ENCODE results near the gene APC2.

The APC2 gene, protein sequence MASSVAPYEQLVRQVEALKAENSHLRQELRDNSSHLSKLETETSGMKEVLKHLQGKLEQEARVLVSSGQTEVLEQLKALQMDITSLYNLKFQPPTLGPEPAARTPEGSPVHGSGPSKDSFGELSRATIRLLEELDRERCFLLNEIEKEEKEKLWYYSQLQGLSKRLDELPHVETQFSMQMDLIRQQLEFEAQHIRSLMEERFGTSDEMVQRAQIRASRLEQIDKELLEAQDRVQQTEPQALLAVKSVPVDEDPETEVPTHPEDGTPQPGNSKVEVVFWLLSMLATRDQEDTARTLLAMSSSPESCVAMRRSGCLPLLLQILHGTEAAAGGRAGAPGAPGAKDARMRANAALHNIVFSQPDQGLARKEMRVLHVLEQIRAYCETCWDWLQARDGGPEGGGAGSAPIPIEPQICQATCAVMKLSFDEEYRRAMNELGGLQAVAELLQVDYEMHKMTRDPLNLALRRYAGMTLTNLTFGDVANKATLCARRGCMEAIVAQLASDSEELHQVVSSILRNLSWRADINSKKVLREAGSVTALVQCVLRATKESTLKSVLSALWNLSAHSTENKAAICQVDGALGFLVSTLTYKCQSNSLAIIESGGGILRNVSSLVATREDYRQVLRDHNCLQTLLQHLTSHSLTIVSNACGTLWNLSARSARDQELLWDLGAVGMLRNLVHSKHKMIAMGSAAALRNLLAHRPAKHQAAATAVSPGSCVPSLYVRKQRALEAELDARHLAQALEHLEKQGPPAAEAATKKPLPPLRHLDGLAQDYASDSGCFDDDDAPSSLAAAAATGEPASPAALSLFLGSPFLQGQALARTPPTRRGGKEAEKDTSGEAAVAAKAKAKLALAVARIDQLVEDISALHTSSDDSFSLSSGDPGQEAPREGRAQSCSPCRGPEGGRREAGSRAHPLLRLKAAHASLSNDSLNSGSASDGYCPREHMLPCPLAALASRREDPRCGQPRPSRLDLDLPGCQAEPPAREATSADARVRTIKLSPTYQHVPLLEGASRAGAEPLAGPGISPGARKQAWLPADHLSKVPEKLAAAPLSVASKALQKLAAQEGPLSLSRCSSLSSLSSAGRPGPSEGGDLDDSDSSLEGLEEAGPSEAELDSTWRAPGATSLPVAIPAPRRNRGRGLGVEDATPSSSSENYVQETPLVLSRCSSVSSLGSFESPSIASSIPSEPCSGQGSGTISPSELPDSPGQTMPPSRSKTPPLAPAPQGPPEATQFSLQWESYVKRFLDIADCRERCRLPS (N-terminal part only)

DNA sequence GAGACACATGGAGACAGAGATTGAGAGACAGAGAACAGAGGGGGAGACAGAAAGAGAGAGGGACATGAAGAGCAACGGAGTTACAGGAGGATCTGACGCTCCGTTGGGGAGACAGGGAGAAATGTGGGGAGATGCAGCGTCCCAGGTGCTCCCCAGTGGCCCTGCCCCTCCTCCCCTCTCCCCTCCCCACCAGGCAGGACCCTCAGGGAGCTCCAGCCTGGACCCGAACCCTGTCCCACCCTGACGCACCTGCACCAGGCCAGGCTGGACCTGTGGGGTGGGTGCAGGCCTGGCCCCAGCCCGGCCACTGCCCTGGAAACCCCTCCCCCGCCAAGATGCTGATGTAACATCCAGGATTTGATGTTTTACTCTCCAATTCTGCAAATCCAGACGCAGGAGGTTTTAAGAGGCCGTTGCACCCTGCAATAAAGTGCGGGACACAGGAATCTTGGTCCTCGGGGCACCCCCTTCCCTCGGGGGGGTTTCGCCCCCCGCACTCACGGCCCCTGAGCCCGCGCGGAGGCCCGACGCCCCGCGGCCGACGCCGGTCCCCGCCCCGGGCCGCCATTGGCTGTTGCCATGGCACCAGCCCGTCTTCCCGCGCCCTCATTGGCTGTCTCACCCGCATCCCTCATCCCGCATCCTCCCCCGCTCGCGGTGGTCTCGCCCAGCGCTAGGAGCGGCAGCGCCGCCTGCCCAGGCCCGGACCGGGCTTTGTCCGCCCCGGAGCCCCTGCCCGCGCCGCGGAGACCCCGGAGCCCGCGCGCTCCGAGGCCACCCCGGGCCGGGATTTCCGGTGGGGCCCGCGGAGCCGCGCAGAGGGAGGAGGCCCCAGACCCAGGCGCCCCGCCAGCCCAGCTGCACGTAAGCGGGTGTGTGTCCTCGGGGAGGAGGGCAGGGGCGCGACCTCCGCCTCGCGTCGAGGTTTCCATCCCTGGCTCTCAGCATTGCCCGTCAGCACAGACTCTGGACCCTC lies at the start of gene APC2:
Gene APC2 (plus strand): TSS at position 655 of the 976 bp plus-strand sequence. CDS start 2,881 bp downstream, outside the sequence.
- DNase-seq, result no peak

DNA sequence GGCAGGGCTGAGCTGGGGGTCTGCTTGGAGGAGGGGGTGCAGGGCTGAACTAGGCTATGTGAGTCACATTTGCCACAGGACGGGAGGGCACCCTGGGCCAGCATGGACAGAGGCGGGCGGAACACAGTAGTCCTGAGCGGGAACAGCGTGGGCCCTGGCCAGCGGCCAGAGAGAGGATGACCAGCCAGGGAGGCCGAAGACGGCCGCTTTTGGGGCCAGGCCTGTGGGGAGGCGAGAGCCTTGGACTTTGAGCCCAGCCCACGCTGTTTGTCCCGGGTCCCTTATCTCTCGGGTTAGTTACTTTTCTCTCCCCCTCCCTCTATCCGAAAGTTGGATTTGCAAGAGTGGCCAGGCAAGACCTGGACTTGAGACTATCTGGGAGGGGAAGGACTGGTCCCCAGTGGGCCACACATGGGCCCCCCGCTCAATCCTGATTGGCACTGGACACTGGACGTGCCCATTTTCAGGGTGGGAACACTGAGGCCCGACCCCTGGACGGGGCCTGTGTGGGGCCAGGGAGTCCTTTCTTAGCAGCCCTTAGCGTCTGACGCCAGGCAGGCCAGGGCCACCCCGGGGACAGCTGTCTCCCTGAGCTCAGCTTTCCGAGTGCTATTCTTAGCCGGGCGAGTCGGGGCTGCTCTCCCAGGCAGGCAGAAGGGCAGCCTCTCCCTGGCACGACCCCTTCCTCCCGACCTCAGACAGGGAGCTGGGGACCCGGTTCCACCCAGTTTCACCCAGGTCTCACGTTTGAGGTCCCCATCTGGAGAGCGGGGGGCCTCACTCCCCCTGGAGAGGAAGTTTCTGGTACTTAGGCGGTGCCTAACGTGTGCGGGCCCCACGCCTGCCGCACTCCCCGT lies 49.4 kb upstream of the APC2 start:
- no peak for DNase-seq

DNA sequence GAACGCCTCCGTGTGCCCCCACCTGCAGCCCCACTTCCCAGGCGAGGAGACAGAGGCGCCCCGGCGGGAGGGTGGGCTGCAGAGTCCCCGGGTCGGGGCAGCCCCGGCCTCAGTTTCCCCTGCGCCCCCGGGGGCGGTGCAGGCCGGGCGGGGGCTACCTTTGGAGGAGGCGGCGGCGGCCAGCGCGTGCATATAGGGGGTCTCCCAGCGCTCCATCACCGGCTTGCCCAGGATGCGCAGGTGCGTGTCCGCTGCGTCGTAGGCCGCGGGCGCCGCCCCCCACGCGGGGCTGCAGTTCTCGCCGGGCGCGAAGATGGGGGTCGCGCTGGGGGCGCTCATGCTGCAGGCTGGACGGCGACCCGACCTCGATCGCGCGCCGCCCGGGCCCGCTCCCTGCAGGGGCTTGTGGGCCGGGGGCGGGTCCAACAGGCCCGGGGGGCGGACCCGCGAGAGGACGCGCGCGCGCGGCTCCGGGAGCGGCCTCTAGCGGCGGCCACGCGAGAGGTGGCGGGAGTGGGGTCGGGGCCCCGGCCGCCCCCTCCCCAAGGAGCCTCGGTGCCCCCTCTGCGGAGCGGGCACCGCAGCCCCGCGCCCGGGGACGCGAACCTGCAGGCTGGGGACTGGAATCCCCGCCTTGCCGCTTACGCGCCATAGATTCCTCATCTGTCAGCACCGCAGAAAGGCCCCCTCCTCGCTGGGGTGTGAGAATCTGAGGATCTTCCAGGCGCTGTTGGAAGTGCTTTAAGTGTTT lies 48.6 kb upstream of the APC2 start, which contains the start of gene GAMT:
Gene GAMT (minus strand): TSS at position 405 of the 751 bp plus-strand sequence. CDS start 66 bp downstream, at position 339.
- DNase-seq, result peak; percentile 56

DNA sequence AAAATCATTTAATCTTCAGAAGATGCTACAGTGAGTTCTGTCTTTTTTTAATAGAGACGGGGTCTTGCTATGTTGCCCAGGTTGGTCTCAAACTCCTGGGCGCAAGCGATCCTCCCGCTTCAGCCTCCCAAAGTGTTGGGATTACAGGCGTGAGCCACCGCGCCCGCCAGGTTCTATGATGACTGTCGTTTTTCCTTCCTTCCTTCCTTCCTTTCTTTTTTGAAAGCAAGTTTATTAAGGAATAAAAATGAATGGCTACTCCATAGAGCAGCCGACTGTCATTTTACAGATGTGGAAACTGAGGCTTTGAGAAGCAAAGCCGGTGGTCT lies 48.1 kb upstream of the APC2 start:
- DNase-seq, result no peak

DNA sequence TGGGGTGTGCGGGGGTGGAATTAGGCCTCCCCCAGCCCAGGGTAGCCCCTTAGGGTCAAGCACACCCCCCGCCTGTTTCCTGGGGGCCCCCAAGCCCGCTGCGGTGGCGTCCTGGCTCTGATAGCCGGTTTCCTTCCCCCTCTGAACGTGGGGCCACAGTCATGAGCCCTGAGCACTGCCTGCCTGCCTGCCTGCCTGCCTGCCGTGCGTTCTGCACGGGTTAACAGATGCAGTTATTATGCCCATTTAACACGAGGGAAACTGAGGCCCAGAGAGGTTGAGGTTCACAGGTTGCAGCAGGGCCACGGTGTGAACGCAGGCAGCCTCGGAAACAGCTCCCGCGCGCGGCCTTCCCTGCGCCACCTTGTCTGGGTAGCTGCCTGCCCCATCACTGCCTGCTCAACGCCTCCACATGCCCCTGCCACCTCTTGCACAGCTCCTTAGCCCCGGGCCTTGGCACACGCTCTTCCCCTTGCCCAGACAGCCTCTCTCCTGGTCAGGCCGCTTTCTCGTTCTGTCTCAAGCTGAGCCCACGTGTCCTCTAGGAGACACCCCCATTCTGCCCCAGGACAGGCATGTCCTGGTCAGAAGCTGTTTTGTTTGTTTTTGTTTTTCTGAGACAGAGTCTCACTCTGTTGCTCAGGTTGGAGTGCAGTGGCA lies 47.4 kb upstream of the APC2 start:
- DNase-seq, result no peak

DNA sequence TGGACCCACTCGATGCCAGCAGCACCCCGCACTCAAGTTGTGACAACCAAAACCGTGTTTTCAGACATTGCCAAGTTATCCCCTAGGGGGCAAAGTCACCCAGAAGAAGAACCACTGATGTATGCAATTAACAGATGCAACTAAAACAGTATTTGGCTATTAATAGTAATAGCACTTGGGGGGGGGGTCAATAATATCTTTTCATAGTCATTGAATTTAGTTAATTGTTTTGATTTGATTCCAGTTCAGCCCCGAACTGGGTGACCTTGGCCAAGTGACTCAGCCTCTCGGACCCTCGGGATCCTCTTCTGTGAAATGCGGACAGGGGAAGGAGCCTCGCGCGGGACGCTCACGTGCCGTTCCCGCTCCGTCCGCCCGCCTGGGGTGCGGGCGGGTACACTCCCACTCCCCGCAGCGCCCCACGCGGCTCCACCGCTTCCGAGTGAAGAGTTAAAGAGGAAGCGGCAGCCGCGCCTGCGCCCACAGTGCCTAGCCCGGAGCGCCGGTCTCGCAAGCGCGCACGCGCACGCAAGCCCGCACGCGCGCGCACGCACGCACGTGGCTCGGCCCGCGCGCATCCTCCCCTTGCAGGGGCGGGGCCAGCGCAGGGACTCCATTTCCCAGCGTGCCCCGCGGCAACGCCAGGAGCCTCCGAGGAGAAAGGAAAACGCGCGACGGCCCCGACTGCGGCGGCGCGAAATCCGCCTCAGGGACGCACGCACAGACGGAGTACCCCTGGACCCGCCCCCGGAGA lies 43.0 kb upstream of the APC2 start:
- DNase-seq, result peak; percentile 99

DNA sequence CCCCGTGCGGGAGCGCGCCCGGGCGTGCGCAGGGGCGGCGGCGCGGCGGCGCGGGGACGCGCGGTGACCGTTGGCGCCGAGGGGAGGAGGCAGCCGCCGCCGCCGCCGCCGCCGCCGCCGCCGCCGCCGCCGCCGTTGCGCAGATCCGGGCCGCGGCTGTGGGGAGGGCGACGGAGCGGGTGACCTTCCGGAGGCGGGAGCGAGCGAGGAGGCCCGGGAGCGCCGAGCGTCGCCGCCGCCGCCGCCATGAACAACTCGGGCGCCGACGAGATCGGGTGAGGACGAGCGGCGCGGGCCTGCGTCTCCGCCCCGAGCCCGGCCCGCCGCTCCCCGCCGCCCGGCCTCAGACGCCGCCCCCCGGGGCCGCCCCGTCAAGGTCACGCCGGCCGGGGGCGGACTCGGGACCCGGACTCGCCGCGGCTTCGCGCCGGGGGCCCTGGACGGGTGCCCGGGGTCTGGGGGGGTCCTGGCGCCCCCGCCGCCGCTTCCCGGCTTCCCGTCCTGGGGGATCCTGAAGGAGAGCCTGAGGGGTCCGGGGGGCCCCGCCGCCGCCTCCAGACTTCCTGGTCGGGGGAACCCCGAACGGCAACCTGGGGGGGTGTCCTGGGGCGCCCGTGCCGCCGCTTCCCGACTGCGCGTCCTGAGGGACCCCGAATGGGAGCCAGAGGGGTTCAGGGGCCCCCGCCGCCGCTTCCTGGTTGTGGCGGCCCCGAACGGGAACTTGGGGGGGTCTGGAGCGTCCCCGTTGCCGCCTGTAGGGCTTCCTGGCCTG lies 42.2 kb upstream of the APC2 start, which contains the start of gene DAZAP1:
Gene DAZAP1 (plus strand): TSS at position 59 of the 772 bp plus-strand sequence. CDS start 188 bp downstream, at position 247.
- peak; percentile 22 for DNase-seq

DNA sequence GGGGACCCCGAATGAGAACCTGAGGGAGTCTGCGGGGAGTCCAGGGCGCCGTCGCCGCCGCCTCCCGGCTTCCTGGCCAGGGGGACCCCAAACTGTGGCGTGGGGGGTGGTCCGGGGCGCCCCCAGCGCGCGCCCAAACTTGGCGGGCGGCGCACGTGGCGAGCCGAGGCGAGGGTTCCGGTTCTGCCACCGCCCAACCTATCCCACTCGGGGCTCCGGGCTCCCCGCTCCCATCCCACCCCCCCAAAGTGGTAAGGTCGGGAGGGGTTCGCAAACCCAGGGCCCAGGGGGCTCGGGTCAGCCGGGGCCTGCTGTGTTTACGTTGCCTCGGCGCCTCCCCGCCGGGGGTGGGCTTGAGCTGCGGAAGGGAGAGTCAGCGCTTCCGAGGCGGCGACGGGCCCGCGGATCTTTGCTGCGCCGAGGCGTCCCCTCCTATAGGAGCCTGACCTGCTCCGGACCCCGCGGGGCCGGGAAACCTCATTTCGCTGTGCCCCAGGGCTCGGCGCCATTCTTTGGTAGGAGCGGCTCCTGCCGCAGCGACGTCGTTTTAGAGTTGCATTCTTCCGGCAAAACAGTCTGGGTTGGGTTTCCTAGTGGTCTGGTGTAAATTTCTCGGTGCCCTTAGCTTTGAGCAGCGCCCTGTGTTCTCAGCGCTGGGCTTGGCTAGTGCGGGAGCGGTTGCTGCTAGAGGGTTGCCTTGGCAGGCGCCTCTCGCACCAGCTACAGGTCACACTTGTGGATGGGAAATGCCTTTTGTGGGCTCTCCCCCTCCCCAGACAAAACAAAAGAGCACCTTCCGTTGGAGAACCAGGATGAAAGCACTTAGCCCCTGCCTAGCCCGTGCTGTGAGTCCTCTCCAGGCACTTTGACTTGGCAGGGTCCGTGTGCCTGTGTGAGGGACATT lies 41.4 kb upstream of the APC2 start:
- DNase-seq, result peak; percentile 55

DNA sequence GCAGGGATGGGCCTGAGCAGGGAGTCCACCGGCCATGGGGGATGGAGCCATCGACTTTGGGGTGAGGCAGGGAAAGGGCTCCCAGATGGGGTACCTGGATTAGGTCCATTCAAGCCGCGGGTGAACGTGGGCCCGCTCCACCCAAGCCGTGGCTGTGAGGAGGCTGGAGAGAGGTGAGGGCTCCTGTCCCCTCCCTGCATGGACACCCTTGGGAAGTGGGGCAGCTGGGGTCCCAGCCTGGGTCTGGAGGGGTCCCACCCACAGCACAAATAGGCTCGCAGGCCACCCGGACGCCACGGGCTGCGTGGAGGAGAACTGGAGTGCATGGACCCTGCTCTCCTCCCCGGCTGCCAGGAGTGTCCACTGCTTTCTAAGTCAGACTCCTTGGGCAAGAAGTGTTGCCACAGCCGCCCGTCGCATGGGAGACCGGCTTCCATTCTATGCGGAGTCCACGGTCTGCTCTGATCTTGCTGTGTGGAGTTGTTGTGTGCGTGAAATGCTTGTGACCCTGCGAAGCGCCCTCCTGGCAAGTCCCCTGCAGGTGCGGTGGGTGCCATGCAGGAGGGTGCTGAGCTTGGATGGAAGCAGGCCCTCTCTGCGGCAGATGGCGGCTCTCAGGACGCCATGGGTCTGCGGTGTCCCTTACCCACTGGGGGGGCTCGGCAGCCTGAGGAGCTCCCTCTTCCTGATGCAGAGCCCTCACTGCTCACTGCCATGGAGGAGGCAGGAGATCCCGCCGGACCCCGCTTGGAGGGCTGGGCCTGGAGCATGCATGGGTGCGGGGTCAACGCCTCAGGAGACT lies 40.5 kb upstream of the APC2 start:
- DNase-seq, result no peak

DNA sequence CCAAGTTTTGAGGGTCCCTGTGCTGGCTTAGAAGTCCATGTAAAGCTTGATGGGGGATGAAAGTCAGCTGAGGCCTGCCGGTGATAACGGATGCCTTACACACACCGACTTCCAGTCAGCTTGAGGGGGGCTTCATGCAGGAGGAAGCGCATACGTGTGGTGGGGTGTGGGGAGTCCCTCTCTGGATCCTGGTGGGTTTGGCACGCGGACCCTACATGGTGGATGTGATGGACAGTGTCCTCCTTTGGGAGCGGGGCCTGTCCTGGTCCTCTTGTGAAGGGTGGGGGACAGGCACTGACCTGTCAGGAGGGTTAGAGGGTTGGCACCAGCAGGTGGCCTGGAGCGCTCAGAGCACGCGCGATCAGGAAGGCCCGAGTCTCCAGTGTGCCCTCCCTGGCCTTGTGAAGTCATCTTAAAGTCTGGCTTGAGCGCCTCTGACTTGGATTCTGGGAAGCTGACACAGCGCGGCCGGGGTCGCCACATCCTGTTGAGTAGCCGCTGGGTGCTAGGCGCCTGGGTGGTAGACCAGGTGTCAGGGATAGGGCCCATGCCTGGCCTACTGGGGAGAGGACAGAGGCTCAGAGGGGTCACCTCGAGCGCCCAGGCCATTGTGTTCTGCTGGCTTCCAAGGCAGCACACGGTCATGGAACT lies 39.7 kb upstream of the APC2 start:
- DNase-seq, result no peak

DNA sequence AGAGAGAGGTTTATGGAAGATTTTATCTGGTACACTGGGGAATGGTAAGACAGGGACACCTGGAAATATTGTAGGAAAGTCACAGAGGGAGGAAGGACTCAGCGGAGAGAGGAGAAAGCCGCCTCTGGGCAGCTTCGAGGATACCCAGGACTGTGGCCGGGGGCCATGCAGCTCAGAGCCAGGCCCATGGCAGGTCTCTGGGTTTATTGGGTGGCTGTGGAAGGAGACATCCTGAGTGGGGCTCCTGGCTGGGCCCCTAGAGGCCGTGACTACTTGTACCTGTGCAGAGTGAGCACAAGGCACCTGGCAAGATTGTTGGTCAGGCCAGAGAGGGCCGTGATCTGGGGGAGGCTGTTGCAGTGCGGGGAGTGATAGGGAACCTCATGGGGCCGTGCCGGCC lies 39.1 kb upstream of the APC2 start:
- DNase-seq, result no peak

DNA sequence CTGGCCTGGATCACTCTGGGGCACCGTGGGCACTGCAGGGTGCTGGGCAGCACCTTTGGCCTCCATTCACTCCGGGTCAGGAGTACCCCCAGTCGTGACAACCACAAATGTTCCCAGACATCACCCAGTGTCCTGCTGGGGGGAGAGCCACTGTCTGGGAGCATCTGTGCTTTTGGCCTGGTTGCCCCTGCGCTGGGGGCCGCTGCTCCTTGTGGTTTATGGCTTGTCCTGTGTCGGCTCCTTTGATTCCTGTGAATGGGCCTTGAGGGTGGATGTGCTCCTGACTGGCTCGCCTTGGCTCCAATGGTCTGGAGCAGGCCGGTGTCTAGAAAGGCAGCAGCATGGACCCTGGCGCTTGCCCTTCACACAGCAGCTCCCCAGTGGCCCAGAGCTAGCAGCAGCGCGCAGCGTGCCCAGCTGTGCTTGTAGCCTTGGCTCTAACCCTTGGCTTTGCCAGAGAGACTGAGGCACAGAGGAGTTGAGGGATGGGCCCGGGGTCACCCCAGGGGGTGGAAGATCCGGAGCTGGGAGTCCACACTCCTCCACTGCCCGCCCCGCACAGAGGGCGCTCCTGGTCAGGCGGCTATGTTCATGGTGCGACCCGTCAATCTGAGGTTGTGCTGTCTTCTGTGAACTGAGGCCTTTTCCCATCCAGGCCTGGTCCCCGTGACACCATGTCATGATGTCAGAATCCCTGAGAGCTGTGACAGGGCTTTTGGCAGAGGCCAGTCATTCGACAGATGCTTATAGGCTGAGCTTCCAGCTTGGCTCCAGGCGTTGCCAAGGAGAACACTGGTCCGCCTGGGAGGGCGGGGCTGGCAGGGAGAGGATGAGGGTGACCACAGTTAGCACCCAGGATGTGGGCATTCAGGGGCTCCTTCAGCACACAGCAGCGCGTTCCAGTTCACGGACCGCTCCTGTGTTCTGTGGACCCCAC lies 38.4 kb upstream of the APC2 start:
- peak; percentile 17 for DNase-seq

DNA sequence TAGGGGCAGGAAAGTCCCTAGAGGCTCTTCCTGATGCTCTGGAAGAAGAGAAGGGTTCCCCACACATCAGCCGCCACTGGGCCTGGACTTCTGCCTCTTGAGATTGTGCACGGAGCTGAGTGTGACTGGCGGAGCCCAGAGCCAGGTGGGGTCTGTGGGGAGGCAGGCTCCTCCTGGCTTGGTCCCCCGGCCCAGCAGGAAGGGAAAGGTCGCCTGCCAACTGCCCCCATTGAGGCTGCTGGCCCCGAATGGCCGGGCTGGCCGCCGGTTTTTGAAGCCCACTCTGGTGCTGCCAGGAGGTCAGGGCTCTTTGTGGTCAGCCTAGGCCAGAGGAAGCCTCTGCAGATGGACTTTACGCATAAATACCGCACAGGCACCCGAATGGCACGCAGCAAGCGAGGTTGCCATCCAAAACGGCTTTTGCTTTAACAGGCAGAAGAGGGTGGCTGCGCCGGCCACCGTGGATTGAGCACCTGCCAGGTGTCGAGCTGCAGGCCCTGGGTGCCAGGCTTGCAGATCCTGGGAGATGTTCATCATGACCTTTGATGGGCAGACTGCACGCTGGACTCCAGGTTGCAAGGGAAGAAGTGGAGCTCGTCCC lies 37.5 kb upstream of the APC2 start:
- DNase-seq, result no peak
